ENCODE data around the gene RBMS3. TPM values are rescaled to one million over a fixed set of nuclear protein-coding genes. Genes with fewer than 3 reads are reported as not detected.

RBMS3 gene
- total RNA-seq, 2 experiments from 2014 or later: 0.15 to 3.0 TPM

GRCh38 chr3:29436612-29437323 lies 155.9 kb downstream of the RBMS3 start:
- H3K9me3 Mint-ChIP-seq (ENCODE audit: low read depth): no peaks in the 10 kb centered on the region
- no peak for DNase-seq
- H3K27me3 Mint-ChIP-seq: no peaks in the 10 kb centered on the region
- H3K4me3 Mint-ChIP-seq: no peak overlapping the region
- no peak for ATAC-seq
- no peaks in the 10 kb centered on the region for H3K4me1 Mint-ChIP-seq
- CTCF ChIA-PET: interaction anchor here (0.9 kb wide), 1 partner anchor 26 kb away, joined by 3 read pairs; no protein-coding TSS in a partner anchor
- no peaks in the 10 kb centered on the region for H3K36me3 Mint-ChIP-seq
- H3K27ac Mint-ChIP-seq: no peak overlapping the region

GRCh38 chr3:29438580-29438979 lies 157.7 kb downstream of the RBMS3 start:
- no peaks in the 10 kb centered on the region for H3K9me3 Mint-ChIP-seq (ENCODE audit: low read depth)
- H3K36me3 Mint-ChIP-seq: no peaks in the 10 kb centered on the region
- no peaks in the 10 kb centered on the region for H3K27me3 Mint-ChIP-seq
- H3K27ac Mint-ChIP-seq: no peak overlapping the region
- DNase-seq (no peak), ATAC-seq (no peak)
- no peak overlapping the region for H3K4me3 Mint-ChIP-seq
- no peaks in the 10 kb centered on the region for H3K4me1 Mint-ChIP-seq
- CTCF ChIA-PET: no interaction called here

- H3K27me3 Mint-ChIP-seq: no peaks in the 10 kb centered on the region
- no peak overlapping the region for H3K27ac Mint-ChIP-seq
- DNase-seq (no peak), ATAC-seq (no peak)
- no peaks in the 10 kb centered on the region for H3K9me3 Mint-ChIP-seq (ENCODE audit: low read depth)
- H3K4me1 Mint-ChIP-seq: no peaks in the 10 kb centered on the region
- H3K4me3 Mint-ChIP-seq: no peak overlapping the region
- CTCF ChIA-PET: no interaction called here
- no peaks in the 10 kb centered on the region for H3K36me3 Mint-ChIP-seq
Measured at GRCh38 chr3:29440413-29441305, 159.8 kb downstream of the RBMS3 start.

GRCh38 chr3:29441422-29441821 lies 160.6 kb downstream of the RBMS3 start:
- DNase-seq (no peak), ATAC-seq (no peak)
- Mint-ChIP-seq H3K27me3 (no peaks in the 10 kb centered on the region), H3K9me3 (ENCODE audit: low read depth) (no peaks in the 10 kb centered on the region), H3K36me3 (no peaks in the 10 kb centered on the region), H3K27ac (no peak overlapping the region), H3K4me3 (no peak overlapping the region), H3K4me1 (no peaks in the 10 kb centered on the region)
- CTCF ChIA-PET: no interaction called here

- DNase-seq (no peak), ATAC-seq (no peak)
- H3K9me3 Mint-ChIP-seq (ENCODE audit: low read depth): no peaks in the 10 kb centered on the region
- H3K36me3 Mint-ChIP-seq: no peaks in the 10 kb centered on the region
- CTCF ChIA-PET: no interaction called here
- H3K4me3 Mint-ChIP-seq: no peak overlapping the region
- H3K27ac Mint-ChIP-seq: no peak overlapping the region
- no peaks in the 10 kb centered on the region for H3K27me3 Mint-ChIP-seq
- H3K4me1 Mint-ChIP-seq: no peaks in the 10 kb centered on the region
Measured at GRCh38 chr3:29447946-29448627, 167.2 kb downstream of the RBMS3 start.

- Mint-ChIP-seq H3K27me3 (no peaks in the 10 kb centered on the region), H3K36me3 (no peaks in the 10 kb centered on the region), H3K27ac (no peak overlapping the region), H3K4me3 (no peak overlapping the region), H3K9me3 (ENCODE audit: low read depth) (no peaks in the 10 kb centered on the region), H3K4me1 (no peaks in the 10 kb centered on the region)
- DNase-seq: no peak
- CTCF ChIA-PET: no interaction called here
- no peak for ATAC-seq
Measured at GRCh38 chr3:29451920-29452319, 171.0 kb downstream of the RBMS3 start.

- CTCF ChIA-PET: no interaction called here
- H3K36me3 Mint-ChIP-seq: no peaks in the 10 kb centered on the region
- DNase-seq (no peak), ATAC-seq (no peak)
- H3K27ac Mint-ChIP-seq: no peak overlapping the region
- H3K4me1 Mint-ChIP-seq: no peaks in the 10 kb centered on the region
- H3K27me3 Mint-ChIP-seq: no peaks in the 10 kb centered on the region
- H3K9me3 Mint-ChIP-seq (ENCODE audit: low read depth): no peaks in the 10 kb centered on the region
- H3K4me3 Mint-ChIP-seq: no peak overlapping the region
Measured at GRCh38 chr3:29452934-29453283, 172.0 kb downstream of the RBMS3 start.

GRCh38 chr3:29453284-29454001 lies 172.6 kb downstream of the RBMS3 start:
- ATAC-seq: no peak
- H3K27ac Mint-ChIP-seq: no peak overlapping the region
- CTCF ChIA-PET: no interaction called here

GRCh38 chr3:29454161-29454611 lies 173.3 kb downstream of the RBMS3 start:
- no peaks in the 10 kb centered on the region for H3K36me3 Mint-ChIP-seq
- no peak for ATAC-seq
- H3K27me3 Mint-ChIP-seq: no peaks in the 10 kb centered on the region
- no peak overlapping the region for H3K27ac Mint-ChIP-seq
- H3K9me3 Mint-ChIP-seq (ENCODE audit: low read depth): no peaks in the 10 kb centered on the region
- CTCF ChIA-PET: no interaction called here
- no peak overlapping the region for H3K4me3 Mint-ChIP-seq
- no peak for DNase-seq
- H3K4me1 Mint-ChIP-seq: no peaks in the 10 kb centered on the region

More at GRCh38 chr3:29453284-29454001, 172.6 kb downstream of the RBMS3 start:
- Mint-ChIP-seq H3K9me3 (ENCODE audit: low read depth) (no peaks in the 10 kb centered on the region), H3K27me3 (no peaks in the 10 kb centered on the region), H3K4me1 (no peaks in the 10 kb centered on the region), H3K4me3 (no peak overlapping the region), H3K36me3 (no peaks in the 10 kb centered on the region)
- DNase-seq: no peak

GRCh38 chr3:29456901-29457300 lies 176.0 kb downstream of the RBMS3 start:
- H3K27ac Mint-ChIP-seq: no peak overlapping the region
- CTCF ChIA-PET: no interaction called here
- H3K36me3 Mint-ChIP-seq: no peaks in the 10 kb centered on the region
- no peaks in the 10 kb centered on the region for H3K4me1 Mint-ChIP-seq
- no peaks in the 10 kb centered on the region for H3K9me3 Mint-ChIP-seq (ENCODE audit: low read depth)
- DNase-seq (no peak), ATAC-seq (no peak)
- no peak overlapping the region for H3K4me3 Mint-ChIP-seq
- no peaks in the 10 kb centered on the region for H3K27me3 Mint-ChIP-seq

- ATAC-seq: no peak
- H3K9me3 Mint-ChIP-seq (ENCODE audit: low read depth): peaks cover 2% of the 10 kb centered on the region
- no peak overlapping the region for H3K27ac Mint-ChIP-seq
- CTCF ChIA-PET: interaction anchor here (0.8 kb wide), 1 partner anchor 27 kb away, joined by 3 read pairs; no protein-coding TSS in a partner anchor
- no peak overlapping the region for H3K4me3 Mint-ChIP-seq
- no peak for DNase-seq
- H3K4me1 Mint-ChIP-seq: no peaks in the 10 kb centered on the region
- H3K36me3 Mint-ChIP-seq: no peaks in the 10 kb centered on the region
- no peaks in the 10 kb centered on the region for H3K27me3 Mint-ChIP-seq
Measured at GRCh38 chr3:29463304-29463703, 182.4 kb downstream of the RBMS3 start.

- Mint-ChIP-seq H3K9me3 (ENCODE audit: low read depth) (peaks cover 2% of the 10 kb centered on the region), H3K27ac (no peak overlapping the region), H3K27me3 (no peaks in the 10 kb centered on the region), H3K4me1 (no peaks in the 10 kb centered on the region), H3K4me3 (no peak overlapping the region), H3K36me3 (no peaks in the 10 kb centered on the region)
- ATAC-seq: no peak
- no peak for DNase-seq
- CTCF ChIA-PET: no interaction called here
Measured at GRCh38 chr3:29465836-29466235, 185.0 kb downstream of the RBMS3 start.

GRCh38 chr3:29466442-29466841 lies 185.6 kb downstream of the RBMS3 start:
- no peak overlapping the region for H3K27ac Mint-ChIP-seq
- CTCF ChIA-PET: no interaction called here
- peaks cover 2% of the 10 kb centered on the region for H3K9me3 Mint-ChIP-seq (ENCODE audit: low read depth)
- H3K36me3 Mint-ChIP-seq: no peaks in the 10 kb centered on the region
- H3K4me1 Mint-ChIP-seq: no peaks in the 10 kb centered on the region
- DNase-seq (no peak), ATAC-seq (no peak)
- no peak overlapping the region for H3K4me3 Mint-ChIP-seq
- no peaks in the 10 kb centered on the region for H3K27me3 Mint-ChIP-seq

Measured in activated CD8-positive, alpha-beta memory T cell treated with anti-CD3 and anti-CD28 coated beads, Interleukin-2, amount 10 ng/mL, durations not matched to agents 7 days and 5 days (primary cell).